H1 (cell line): ENCODE data around the gene CPM. TPM values are rescaled to one million over a fixed set of nuclear protein-coding genes. Genes with fewer than 3 reads are reported as not detected.

ENCODE experiments used
- CTCF ChIA-PET: fragments of 300-600 bp; sonication (Branson Sonifier 250); formaldehyde crosslinking; loops from one replicate; lab custom pipeline; 2021; ENCODE audit not compliant: partially characterized antibody; lab: Charles Lee
- POLR2A ChIA-PET: fragments of 300-600 bp; sonication (Branson Sonifier 250); formaldehyde crosslinking; loops from one replicate; lab custom pipeline; 2021; ENCODE audit warnings: inconsistent platforms; ENCODE audit not compliant: partially characterized antibody; lab: Charles Lee
- DNase-seq, 2 experiments: peaks; one replicate each; pipeline versions ENCODE4 v3.0.0 to v3.0.0-alpha.2; 2010 to 2022; ENCODE audit warnings: low spot score in 2 of 2, low read depth in 1 of 2, mixed read lengths in 1 of 2
- FAIRE-seq: peaks from 2 replicates; lab custom pipeline; 2011; peaks lifted over from hg19 to GRCh38; lab: Jason Lieb, UNC
- H2AFZ ChIP-seq: 2 replicates; pipeline ENCODE4 v1.8.1; 2012; ENCODE audit warnings: low read length, inconsistent platforms
- H2AK5ac ChIP-seq: 2 replicates; pipeline ENCODE4 v1.6.1; 2013; ENCODE audit warnings: low read depth, low read length
- H2BK120ac ChIP-seq: replicated peaks from 2 replicates; pipeline ENCODE3; 2013; ENCODE audit warnings: low read depth, low read length, inconsistent platforms
- H2BK12ac ChIP-seq: 2 replicates; pipeline ENCODE4 v1.6.1; 2013; ENCODE audit warnings: low read depth, low read length
- H2BK15ac ChIP-seq: 2 replicates; pipeline ENCODE4 v1.6.1; 2013; ENCODE audit warnings: low read length
- H2BK20ac ChIP-seq: 2 replicates; pipeline ENCODE4 v1.6.1; 2013; ENCODE audit warnings: low read length
- H2BK5ac ChIP-seq: 2 replicates; pipeline ENCODE4 v1.6.1; 2013; ENCODE audit warnings: low read depth, low read length
- H3K14ac ChIP-seq: 2 replicates; pipeline ENCODE4 v1.6.1; 2013; ENCODE audit warnings: inconsistent platforms; ENCODE audit not compliant: insufficient read length
- H3K18ac ChIP-seq: 2 replicates; pipeline ENCODE4 v1.6.1; 2013; ENCODE audit warnings: low read length; ENCODE audit errors: extremely low read depth
- H3K23ac ChIP-seq: 2 replicates; pipeline ENCODE4 v1.6.1; 2013; ENCODE audit warnings: inconsistent platforms; ENCODE audit not compliant: insufficient read length
- H3K23me2 ChIP-seq: 2 replicates; pipeline ENCODE4 v1.6.1; 2013; ENCODE audit warnings: low read depth, low read length
- H3K27ac ChIP-seq: 2 replicates; pipeline ENCODE4 v1.6.1; 2011; ENCODE audit warnings: low read depth, low read length, inconsistent platforms
- H3K27me3 ChIP-seq, 4 experiments: replicated peaks in 1 of 4; 1 replicate in 1 of 4; 2 replicates in 3 of 4; pipeline versions ENCODE4 v1.6.1 to v1.8.1; 2011 to 2013; ENCODE audit warnings: low read length in 3 of 4, mild to moderate bottlenecking in 3 of 4, inconsistent platforms in 2 of 4, mixed read lengths in 2 of 4, moderate library complexity in 1 of 4; ENCODE audit not compliant: control insufficient read depth in 3 of 4, insufficient read depth in 3 of 4; ENCODE audit errors: extremely low read depth in 1 of 4
- H3K36me3 ChIP-seq, 4 experiments: 2 replicates each; pipeline versions ENCODE4 v1.6.1 to v1.8.1; 2011 to 2013; ENCODE audit warnings: mild to moderate bottlenecking in 4 of 4, low read length in 3 of 4, moderate library complexity in 2 of 4, control low read depth in 1 of 4, inconsistent platforms in 1 of 4; ENCODE audit not compliant: insufficient read depth in 4 of 4, control insufficient read depth in 2 of 4
- H3K4ac ChIP-seq: replicated peaks from 2 replicates; pipeline ENCODE3; 2013; ENCODE audit warnings: low read length, low read depth, mixed read lengths, inconsistent platforms; ENCODE audit not compliant: insufficient read length
- H3K4me1 ChIP-seq, 4 experiments: replicated peaks in 1 of 4; 1 replicate in 1 of 4; 2 replicates in 3 of 4; pipeline versions ENCODE4 v1.6.1 to v1.8.1; 2011 to 2013; ENCODE audit warnings: low read length in 3 of 4, inconsistent platforms in 2 of 4, mixed read lengths in 1 of 4; ENCODE audit not compliant: insufficient read depth in 4 of 4, control insufficient read depth in 3 of 4
- H3K4me2 ChIP-seq, 2 experiments: 2 replicates each; pipeline versions ENCODE4 v1.6.1 to v1.8.1; 2011 to 2013; ENCODE audit warnings: low read depth in 2 of 2, low read length in 2 of 2, control low read depth in 1 of 2, inconsistent platforms in 1 of 2, mild to moderate bottlenecking in 1 of 2; ENCODE audit not compliant: insufficient read depth in 1 of 2
- H3K4me3 ChIP-seq, 4 experiments: fragments of 200-600, 300-600 bp in 1 of 4; sonication (generic), shearing (Covaris generic), sonication (Bioruptor Twin) in 1 of 4; 2 replicates each; pipeline versions ENCODE4 v1.5.1 to v1.8.1; 2011 to 2016; ENCODE audit warnings: low read length in 4 of 4, low read depth in 3 of 4, control low read depth in 2 of 4, inconsistent platforms in 2 of 4, mild to moderate bottlenecking in 2 of 4, mixed read lengths in 1 of 4, moderate library complexity in 1 of 4; ENCODE audit not compliant: insufficient read depth in 2 of 4; ENCODE audit errors: extremely low read depth in 1 of 4
- H3K56ac ChIP-seq: replicated peaks from 2 replicates; pipeline ENCODE3; 2013; ENCODE audit warnings: low read depth, mild to moderate bottlenecking, mixed read lengths, low read length, inconsistent platforms; ENCODE audit not compliant: insufficient read length
- H3K79me1 ChIP-seq: 2 replicates; pipeline ENCODE4 v1.6.1; 2013; ENCODE audit warnings: low read depth, low read length, control low read depth
- H3K79me2 ChIP-seq, 2 experiments: 2 replicates each; pipeline versions ENCODE4 v1.6.1 to v1.8.1; 2012 to 2013; ENCODE audit warnings: low read length in 2 of 2, mild to moderate bottlenecking in 2 of 2, inconsistent platforms in 1 of 2; ENCODE audit not compliant: insufficient read depth in 2 of 2, control insufficient read depth in 1 of 2
- H3K9ac ChIP-seq, 4 experiments: replicated peaks in 1 of 4; 1 replicate in 1 of 4; 2 replicates in 3 of 4; pipeline versions ENCODE4 v1.6.1 to v1.8.1; 2011 to 2013; ENCODE audit warnings: low read depth in 3 of 4, low read length in 3 of 4, control low read depth in 2 of 4, mild to moderate bottlenecking in 2 of 4, moderate library complexity in 2 of 4, inconsistent platforms in 1 of 4; ENCODE audit errors: extremely low read depth in 1 of 4
- H3K9me3 ChIP-seq, 2 experiments: 2 replicates each; pipeline versions ENCODE4 v1.6.1 to v1.8.1; 2012 to 2013; ENCODE audit warnings: mild to moderate bottlenecking in 2 of 2, moderate library complexity in 2 of 2, control low read depth in 1 of 2, inconsistent platforms in 1 of 2, low read depth in 1 of 2, low read length in 1 of 2, mixed read lengths in 1 of 2; ENCODE audit not compliant: insufficient read depth in 2 of 2
- H4K20me1 ChIP-seq, 2 experiments: replicated peaks in 1 of 2; 2 replicates each; pipeline versions ENCODE3 to v1.8.1; 2011 to 2013; ENCODE audit warnings: inconsistent platforms in 2 of 2, low read length in 2 of 2, mild to moderate bottlenecking in 1 of 2; ENCODE audit not compliant: insufficient read depth in 2 of 2, control insufficient read depth in 1 of 2
- H4K5ac ChIP-seq: 2 replicates; pipeline ENCODE4 v1.6.1; 2013; ENCODE audit warnings: low read length, low read depth, mixed read lengths, inconsistent platforms; ENCODE audit not compliant: insufficient read length
- H4K8ac ChIP-seq: 2 replicates; pipeline ENCODE4 v1.8.0; 2013; ENCODE audit warnings: mild to moderate bottlenecking, moderate library complexity, low read length, inconsistent platforms; ENCODE audit not compliant: insufficient read depth; ENCODE audit errors: extremely low read depth
- H4K91ac ChIP-seq: replicated peaks from 2 replicates; pipeline ENCODE3; 2013; ENCODE audit warnings: low read length, mixed read lengths, inconsistent platforms; ENCODE audit not compliant: insufficient read length
- CBX5 ChIP-seq: fragments of 300-800, 300-1000 bp; sonication (generic); IDR thresholded peaks from 2 replicates; pipeline ENCODE4 v1.7.1; 2016; ENCODE audit warnings: antibody characterized with exemption, low read length, low read depth
- EGR1 ChIP-seq: IDR thresholded peaks from 2 replicates; pipeline ENCODE4 v1.6.1; 2011; ENCODE audit warnings: low read depth, low read length, borderline replicate concordance
- EP300 ChIP-seq, 2 experiments: IDR thresholded peaks; 1 replicate in 1 of 2; 2 replicates in 1 of 2; pipeline ENCODE4 v1.6.1; 2011 to 2012; ENCODE audit warnings: low read depth in 2 of 2, low read length in 2 of 2, mild to moderate bottlenecking in 2 of 2, borderline replicate concordance in 1 of 2, inconsistent platforms in 1 of 2, moderate library complexity in 1 of 2
- GABPA ChIP-seq: IDR thresholded peaks from 2 replicates; pipeline ENCODE4 v1.6.1; 2011; ENCODE audit warnings: mild to moderate bottlenecking, low read length, moderate library complexity, borderline replicate concordance; ENCODE audit not compliant: insufficient read depth
- JUN ChIP-seq: IDR thresholded peaks from 2 replicates; pipeline ENCODE4 v1.6.1; 2011; ENCODE audit warnings: low read depth, mild to moderate bottlenecking, improper control_type of control experiment, low read length
- PHF8 ChIP-seq: fragments of 200-600 bp; sonication (generic); conservative IDR thresholded peaks from 2 replicates; pipeline ENCODE4 v1.7.1; 2012; ENCODE audit warnings: low read depth, mild to moderate bottlenecking, inconsistent platforms, low read length, moderate library complexity
- RFX5 ChIP-seq: IDR thresholded peaks from 2 replicates; pipeline ENCODE4 v1.6.1; 2011; ENCODE audit warnings: low read depth, low read length, improper control_type of control experiment, borderline replicate concordance
- SAP30 ChIP-seq: fragments of 300-600 bp; sonication (generic); IDR thresholded peaks from 2 replicates; pipeline ENCODE4 v1.7.1; 2012; ENCODE audit warnings: low read length, moderate library complexity, mild to moderate bottlenecking, inconsistent platforms; ENCODE audit not compliant: insufficient read depth, insufficient replicate concordance
- SP1 ChIP-seq: IDR thresholded peaks from 2 replicates; pipeline ENCODE4 v1.6.1; 2011; ENCODE audit warnings: low read depth, low read length
- SRF ChIP-seq: IDR thresholded peaks from 2 replicates; pipeline ENCODE4 v1.6.1; 2011; ENCODE audit warnings: mild to moderate bottlenecking, low read depth, low read length, moderate library complexity
- TEAD4 ChIP-seq: IDR thresholded peaks from 2 replicates; pipeline ENCODE4 v1.6.1; 2012; ENCODE audit warnings: low read depth, low read length, inconsistent platforms, mixed read lengths
- WGBS, 2 experiments: shearing (Covaris generic) in 1 of 2; methylation state at CpG; one replicate each; pipeline versions ENCODE4 v1.1.6 to v1.1.7; 2013 to 2015; ENCODE audit warnings: low lambda C conversion rate in 2 of 2, mixed read lengths in 2 of 2, inconsistent platforms in 1 of 2, low coverage in 1 of 2, missing lambda C conversion rate in 1 of 2; ENCODE audit not compliant: insufficient replicate concordance in 2 of 2, insufficient coverage in 1 of 2, insufficient read length in 1 of 2; ENCODE audit errors: extremely low coverage in 1 of 2, missing lambda C conversion rate in 1 of 2; 5-methylcytosine and 5-hydroxymethylcytosine counted together
- polyA plus RNA-seq, 7 experiments: library from polyadenylated mRNA; depleted of rRNA in 3 of 7; stranded (reverse) in 5 of 7; unstranded in 2 of 7; fragments of >200 nt in 5 of 7; fragments of 200-250 nt in 2 of 7; gene quantifications; 1 replicate in 5 of 7; 2 replicates in 1 of 7; 4 replicates in 1 of 7; pipeline versions ENCODE4 v1.2.1 to v1.2.3, GENCODE V29; 2011 to 2013; ENCODE audit warnings: missing spikeins in 2 of 7, mixed read lengths in 2 of 7
- total RNA-seq: library from RNA; stranded (reverse); fragmentation: NEBNext Ultra II Directional; extraction: Animal tissue kit (Norgen Biotek cat#: 25700); gene quantifications from 2 replicates; pipeline ENCODE4 v1.2.1, GENCODE V29; 2021
- TF ChIP-seq, protein P1 (sequence below): IDR thresholded peaks from 2 replicates; pipeline ENCODE4 v1.6.1; 2012; ENCODE audit warnings: inconsistent platforms

Gene CPM
- total and polyA plus RNA-seq, 2 of the 8 experiments (the other 6 are each of a cell fraction or from before 2014, with no cell fraction given): 0.33 to 3.1 TPM

DNA sequence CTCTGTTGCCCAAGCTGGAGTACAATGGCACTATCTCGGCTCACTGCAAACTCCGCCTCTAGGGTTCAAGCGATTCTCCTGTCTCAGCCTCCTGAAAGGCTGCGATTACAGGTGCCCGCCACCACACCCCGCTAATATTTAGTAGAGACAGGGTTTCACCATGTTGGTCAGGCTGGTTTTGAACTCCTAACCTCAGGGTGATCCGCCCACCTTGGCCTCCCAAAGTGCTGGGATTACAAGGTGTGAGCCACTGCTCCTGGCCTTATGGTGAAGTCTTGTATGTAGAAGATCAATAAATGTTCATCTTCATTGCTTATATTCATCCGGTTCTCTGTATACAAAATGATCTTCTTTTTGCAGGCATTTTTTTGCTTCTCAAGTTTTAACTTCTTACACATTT, 77.2 kb downstream of the CPM start:
- Histone ChIP-seq H3K18ac (no peak overlapping the region), H4K5ac (no peak overlapping the region), H3K27me3 (no peaks in the 10 kb centered on the region), H2AFZ (no peak overlapping the region), H3K79me2 (no peaks in the 10 kb centered on the region), H3K9me3 (no peaks in the 10 kb centered on the region), H3K4me1 (no peaks in the 10 kb centered on the region), H3K79me1 (no peaks in the 10 kb centered on the region), H2BK15ac (no peak overlapping the region), H2AK5ac (no peak overlapping the region), H3K27ac (no peak overlapping the region), H2BK20ac (no peak overlapping the region), H4K20me1 (no peaks in the 10 kb centered on the region), H4K8ac (no peak overlapping the region), H3K4me2 (no peak overlapping the region), H3K56ac (no peak overlapping the region), H3K4me3 (no peak overlapping the region), H3K14ac (no peak overlapping the region), H2BK120ac (no peak overlapping the region), H2BK12ac (no peak overlapping the region), H3K36me3 (no peaks in the 10 kb centered on the region), H2BK5ac (no peak overlapping the region), H3K23me2 (no peaks in the 10 kb centered on the region; the same call in 1 of the 2 replicates), H3K23ac (no peak overlapping the region), H3K4ac (no peak overlapping the region), H3K9ac (no peak overlapping the region), H4K91ac (no peak overlapping the region)
- FAIRE-seq (no peak), DNase-seq (no peak)
- no peak for TF ChIP-seq SAP30
- TF ChIP-seq EGR1: no peak
- no peak for TF ChIP-seq JUN
- TF ChIP-seq TEAD4: no peak
- no peak for TF ChIP-seq GABPA
- TF ChIP-seq, protein P1, sequence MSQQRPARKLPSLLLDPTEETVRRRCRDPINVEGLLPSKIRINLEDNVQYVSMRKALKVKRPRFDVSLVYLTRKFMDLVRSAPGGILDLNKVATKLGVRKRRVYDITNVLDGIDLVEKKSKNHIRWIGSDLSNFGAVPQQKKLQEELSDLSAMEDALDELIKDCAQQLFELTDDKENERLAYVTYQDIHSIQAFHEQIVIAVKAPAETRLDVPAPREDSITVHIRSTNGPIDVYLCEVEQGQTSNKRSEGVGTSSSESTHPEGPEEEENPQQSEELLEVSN: no peak
- TF ChIP-seq CBX5: no peak
- TF ChIP-seq SRF: no peak
- no peak for TF ChIP-seq PHF8
- TF ChIP-seq SP1: no peak
- no peak for TF ChIP-seq RFX5
- no peak for TF ChIP-seq EP300 (IDR thresholded peaks at IDR 0.05; ENCODE audit: borderline replicate concordance in 1 of 2, low read depth in 2 of 2, low read length in 2 of 2)
- POLR2A ChIA-PET: interaction anchor here (1.4 to 2.1 kb wide), 2 partner anchors 11 to 48 kb away, joined by 6 to 10 read pairs; partner anchors contain the start of gene MDM2
- 96% methylated on average over 8 of the region's 8 CpGs; no CpG with 5 or more reads in 1 of the 2 experiments for WGBS, 2 experiments
- CTCF ChIA-PET: interaction anchor here (0.7 kb wide), 1 partner anchor 197 kb away, joined by 3 read pairs; no protein-coding TSS in a partner anchor
